GM23248 (cell line): ENCODE results near the gene PNMA1.

Source experiments
- EZH2 ChIP-seq: fragments of 200-600 bp; sonication (generic); IDR thresholded peaks from 2 replicates; pipeline ENCODE4 v1.6.1; 2018; ENCODE audit warnings: antibody characterized with exemption, mild to moderate bottlenecking; ENCODE audit not compliant: insufficient read depth, poor library complexity, severe bottlenecking
- EZH2phosphoT487 ChIP-seq: fragments of 200-600 bp; sonication (generic); IDR thresholded peaks from 2 replicates; pipeline ENCODE4 v1.6.1; 2018; ENCODE audit warnings: antibody characterized with exemption, moderate library complexity, mild to moderate bottlenecking, low read depth; ENCODE audit not compliant: insufficient read depth

DNA sequence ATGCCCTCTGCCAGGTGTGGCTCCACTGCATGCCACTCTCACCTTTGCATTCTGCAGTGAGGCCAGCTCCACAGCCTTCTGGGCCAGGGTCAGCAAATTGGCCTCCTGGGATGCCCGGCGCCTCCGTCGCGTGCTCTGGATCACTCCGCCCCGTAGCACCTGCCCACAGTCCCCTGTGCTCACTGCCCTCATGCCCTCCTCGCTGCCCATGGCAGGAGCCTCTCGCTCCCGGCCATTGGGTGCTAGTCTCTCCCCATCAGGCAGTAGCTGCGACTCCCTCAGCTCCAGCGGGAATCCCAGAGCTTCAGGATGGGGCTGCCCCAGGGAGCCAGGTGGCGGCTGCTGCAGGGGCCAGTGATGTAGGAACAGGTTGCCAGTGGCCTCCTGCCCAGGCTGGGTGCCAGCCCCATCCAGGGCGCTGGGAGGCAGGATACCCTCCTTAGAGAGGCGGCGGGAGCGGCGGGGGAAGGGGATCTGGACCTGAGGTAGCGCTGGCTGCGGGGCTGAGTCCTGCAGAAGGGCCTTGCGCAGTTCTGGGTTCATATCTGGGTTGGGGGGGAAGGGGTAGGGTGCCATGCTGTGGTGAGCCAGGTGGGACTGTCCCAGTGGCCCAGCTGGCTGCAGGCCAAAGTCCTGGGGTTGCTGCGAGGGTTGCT lies 24.5 kb upstream of the PNMA1 start:
- no peak for TF ChIP-seq EZH2
- TF ChIP-seq EZH2phosphoT487: no peak
